HUES6 (cell line): ENCODE measurements around the gene ZFHX3.
"Not testable (repeated sequence)": the region's sequence is repeated elsewhere in the genome, so short reads cannot be mapped to it uniquely, and the experiment has no call there.

ENCODE experiments used
- H3K27ac ChIP-seq: 2 replicates; pipeline ENCODE4 v1.7.0; 2013; ENCODE audit warnings: low read depth, mild to moderate bottlenecking, low read length, inconsistent platforms
- H3K27me3 ChIP-seq: 2 replicates; pipeline ENCODE4 v1.6.1; 2013; ENCODE audit warnings: low read length; ENCODE audit not compliant: control insufficient read depth, insufficient read depth
- H3K36me3 ChIP-seq: 2 replicates; pipeline ENCODE4 v1.6.1; 2013; ENCODE audit warnings: low read length; ENCODE audit not compliant: control insufficient read depth, insufficient read depth
- H3K4me1 ChIP-seq: 2 replicates; pipeline ENCODE4 v1.6.1; 2013; ENCODE audit warnings: low read length; ENCODE audit not compliant: control insufficient read depth, insufficient read depth
- H3K4me3 ChIP-seq: 2 replicates; pipeline ENCODE4 v1.5.1; 2013; ENCODE audit warnings: low read depth, low read length
- H3K9ac ChIP-seq: one replicate; pipeline ENCODE4 v1.6.1; 2013; ENCODE audit warnings: mild to moderate bottlenecking, low read length
- H3K9me3 ChIP-seq: 2 replicates; pipeline ENCODE4 v1.6.1; 2013; ENCODE audit warnings: low read depth, low read length; ENCODE audit not compliant: control insufficient read depth, insufficient read depth

ZFHX3 gene

GRCh38 chr16:73000907-73001521 is 46.9 kb downstream of the ZFHX3 start:
- no peak overlapping the region for H3K4me3 ChIP-seq
- H3K27ac ChIP-seq, result no peak overlapping the region

GRCh38 chr16:73000020-73000906 is 47.7 kb downstream of the ZFHX3 start:
- Histone ChIP-seq H3K36me3 (no peaks in the 10 kb centered on the region), H3K27ac (no peak overlapping the region), H3K4me3 (no peak overlapping the region), H3K4me1 (peaks cover 3% of the 10 kb centered on the region; the same call in 1 of the 2 replicates), H3K9me3 (peaks cover 11% of the 10 kb centered on the region), H3K9ac (no peak overlapping the region), H3K27me3 (no peaks in the 10 kb centered on the region)

More at GRCh38 chr16:73000907-73001521, 46.9 kb downstream of the ZFHX3 start:
- Histone ChIP-seq H3K36me3 (no peaks in the 10 kb centered on the region), H3K27me3 (no peaks in the 10 kb centered on the region), H3K9me3 (peaks cover 11% of the 10 kb centered on the region), H3K9ac (no peak overlapping the region), H3K4me1 (no peaks in the 10 kb centered on the region)

- peaks cover 11% of the 10 kb centered on the region for H3K9me3 ChIP-seq
- no peak overlapping the region for H3K9ac ChIP-seq
- H3K4me3 ChIP-seq, result no peak overlapping the region
- H3K27ac ChIP-seq, result no peak overlapping the region
- H3K36me3 ChIP-seq, result no peaks in the 10 kb centered on the region
- H3K27me3 ChIP-seq, result no peaks in the 10 kb centered on the region
- peaks cover 4% of the 10 kb centered on the region; the same call in 1 of the 2 replicates for H3K4me1 ChIP-seq
Measured at GRCh38 chr16:72999541-73000019, 48.3 kb downstream of the ZFHX3 start.

GRCh38 chr16:72997141-72997542 is 50.8 kb downstream of the ZFHX3 start:
- Histone ChIP-seq H3K4me3 (no peak overlapping the region), H3K4me1 (peaks cover 8% of the 10 kb centered on the region), H3K9me3 (peaks cover 11% of the 10 kb centered on the region), H3K9ac (no peak overlapping the region), H3K36me3 (no peaks in the 10 kb centered on the region), H3K27me3 (no peaks in the 10 kb centered on the region; the same call in 1 of the 2 replicates), H3K27ac (no peak overlapping the region)

- Histone ChIP-seq H3K27ac (no peak overlapping the region), H3K9ac (no peak overlapping the region), H3K27me3 (no peaks in the 10 kb centered on the region; the same call in 1 of the 2 replicates), H3K9me3 (peaks cover 10% of the 10 kb centered on the region), H3K4me1 (peaks cover 15% of the 10 kb centered on the region), H3K36me3 (no peaks in the 10 kb centered on the region), H3K4me3 (no peak overlapping the region)
Measured at GRCh38 chr16:72996291-72997062, 51.5 kb downstream of the ZFHX3 start.

GRCh38 chr16:72995882-72996270 is 52.1 kb downstream of the ZFHX3 start:
- H3K4me1 ChIP-seq, result peaks cover 18% of the 10 kb centered on the region
- H3K9me3 ChIP-seq, H3K27me3 ChIP-seq, H3K36me3 ChIP-seq, H3K27ac ChIP-seq, H3K4me3 ChIP-seq, H3K9ac ChIP-seq: not testable (repeated sequence)

GRCh38 chr16:72995151-72995881 is 52.6 kb downstream of the ZFHX3 start:
- peaks cover 20% of the 10 kb centered on the region for H3K4me1 ChIP-seq
- no peak overlapping the region for H3K4me3 ChIP-seq
- no peak overlapping the region for H3K9ac ChIP-seq
- no peaks in the 10 kb centered on the region for H3K9me3 ChIP-seq
- H3K27ac ChIP-seq, result no peak overlapping the region
- no peaks in the 10 kb centered on the region; the same call in 1 of the 2 replicates for H3K27me3 ChIP-seq
- no peaks in the 10 kb centered on the region for H3K36me3 ChIP-seq

- Histone ChIP-seq H3K4me3 (no peak overlapping the region), H3K27ac (no peak overlapping the region), H3K36me3 (no peaks in the 10 kb centered on the region), H3K9me3 (no peaks in the 10 kb centered on the region), H3K4me1 (peaks cover 27% of the 10 kb centered on the region), H3K9ac (no peak overlapping the region), H3K27me3 (no peaks in the 10 kb centered on the region; the same call in 1 of the 2 replicates)
Measured at GRCh38 chr16:72992142-72992601, 55.8 kb downstream of the ZFHX3 start.

GRCh38 chr16:72991644-72992043 is 56.3 kb downstream of the ZFHX3 start:
- no peaks in the 10 kb centered on the region; the same call in 1 of the 2 replicates for H3K27me3 ChIP-seq
- no peak overlapping the region for H3K27ac ChIP-seq
- H3K9me3 ChIP-seq, result no peaks in the 10 kb centered on the region
- H3K4me3 ChIP-seq, result no peak overlapping the region
- H3K4me1 ChIP-seq, result peaks cover 27% of the 10 kb centered on the region
- no peaks in the 10 kb centered on the region for H3K36me3 ChIP-seq
- H3K9ac ChIP-seq, result no peak overlapping the region

- no peaks in the 10 kb centered on the region; the same call in 1 of the 2 replicates for H3K27me3 ChIP-seq
- no peak overlapping the region for H3K27ac ChIP-seq
- no peak overlapping the region for H3K9ac ChIP-seq
- H3K9me3 ChIP-seq, result no peaks in the 10 kb centered on the region
- no peak overlapping the region for H3K4me3 ChIP-seq
- H3K36me3 ChIP-seq, result no peaks in the 10 kb centered on the region
- peaks cover 28% of the 10 kb centered on the region for H3K4me1 ChIP-seq
Measured at GRCh38 chr16:72991211-72991610, 56.7 kb downstream of the ZFHX3 start.
